Measurements from ENCODE around the gene ERC1.

Gene ERC1

DNA sequence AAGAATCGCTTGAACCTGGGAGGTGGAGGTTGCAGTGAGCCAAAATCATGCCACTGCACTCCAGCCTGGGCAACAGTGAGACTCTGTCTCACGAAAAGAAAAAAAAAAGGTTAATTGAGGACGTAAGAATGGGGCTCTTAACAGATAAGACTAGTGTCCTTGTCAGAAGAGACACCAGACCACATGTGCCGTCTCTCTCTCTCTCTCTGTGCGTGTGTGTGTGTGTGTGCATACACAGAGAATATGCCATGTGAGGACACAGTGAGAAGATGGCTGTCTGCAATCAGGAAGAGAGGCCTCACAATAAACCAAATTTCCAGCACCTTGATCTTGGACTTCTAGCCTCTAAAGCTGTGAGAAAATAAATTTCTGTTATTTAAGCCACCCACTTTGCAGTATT, 11.7 kb upstream of the ERC1 start:
- no peak overlapping the region for H3K4me3 ChIP-seq (ENCODE audit: low read length)
- no peak for DNase-seq (ENCODE audit: low read depth)
- TF ChIP-seq, protein P1, sequence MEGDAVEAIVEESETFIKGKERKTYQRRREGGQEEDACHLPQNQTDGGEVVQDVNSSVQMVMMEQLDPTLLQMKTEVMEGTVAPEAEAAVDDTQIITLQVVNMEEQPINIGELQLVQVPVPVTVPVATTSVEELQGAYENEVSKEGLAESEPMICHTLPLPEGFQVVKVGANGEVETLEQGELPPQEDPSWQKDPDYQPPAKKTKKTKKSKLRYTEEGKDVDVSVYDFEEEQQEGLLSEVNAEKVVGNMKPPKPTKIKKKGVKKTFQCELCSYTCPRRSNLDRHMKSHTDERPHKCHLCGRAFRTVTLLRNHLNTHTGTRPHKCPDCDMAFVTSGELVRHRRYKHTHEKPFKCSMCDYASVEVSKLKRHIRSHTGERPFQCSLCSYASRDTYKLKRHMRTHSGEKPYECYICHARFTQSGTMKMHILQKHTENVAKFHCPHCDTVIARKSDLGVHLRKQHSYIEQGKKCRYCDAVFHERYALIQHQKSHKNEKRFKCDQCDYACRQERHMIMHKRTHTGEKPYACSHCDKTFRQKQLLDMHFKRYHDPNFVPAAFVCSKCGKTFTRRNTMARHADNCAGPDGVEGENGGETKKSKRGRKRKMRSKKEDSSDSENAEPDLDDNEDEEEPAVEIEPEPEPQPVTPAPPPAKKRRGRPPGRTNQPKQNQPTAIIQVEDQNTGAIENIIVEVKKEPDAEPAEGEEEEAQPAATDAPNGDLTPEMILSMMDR (IDR thresholded peaks at IDR 0.05; ENCODE audit: insufficient read depth, low read depth, low read length, missing control alignments), result no peak

DNA sequence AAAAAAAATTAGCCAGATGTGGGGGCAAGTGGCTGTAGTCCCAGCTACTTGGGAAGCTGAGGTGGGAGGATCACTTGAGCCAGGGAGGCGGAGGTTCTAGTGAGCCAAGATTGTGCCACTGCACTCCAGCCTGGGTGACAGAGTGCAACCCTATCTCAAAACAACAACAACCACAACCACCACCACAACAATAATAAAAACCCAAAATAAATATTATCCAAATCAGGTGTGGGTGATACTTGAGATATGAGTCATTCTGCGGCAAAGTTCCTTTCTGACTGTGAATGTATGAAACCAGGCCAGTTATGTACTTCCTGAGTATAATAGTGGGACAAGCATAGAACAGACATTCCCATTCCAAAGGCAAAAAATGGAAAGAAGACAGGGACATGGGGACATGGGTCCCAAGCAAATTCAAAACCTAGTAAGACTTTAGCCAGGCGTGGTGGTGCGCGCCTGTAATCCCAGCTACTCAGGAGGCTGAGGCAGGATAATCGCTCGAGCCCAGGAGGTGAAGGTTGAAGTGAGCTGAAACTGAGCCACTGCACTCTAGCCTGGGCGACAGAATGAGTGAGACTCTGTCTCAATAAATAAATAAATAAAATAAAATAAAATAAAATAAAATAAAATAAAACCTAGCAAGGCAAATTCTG, 9.7 kb upstream of the ERC1 start:
- peak; percentile 65 for DNase-seq (ENCODE audit: low read depth)
- TF ChIP-seq, protein P1 (IDR thresholded peaks at IDR 0.05; ENCODE audit: insufficient read depth, low read depth, low read length, missing control alignments), result no peak
- H3K4me3 ChIP-seq (ENCODE audit: low read length), result no peak overlapping the region

DNA sequence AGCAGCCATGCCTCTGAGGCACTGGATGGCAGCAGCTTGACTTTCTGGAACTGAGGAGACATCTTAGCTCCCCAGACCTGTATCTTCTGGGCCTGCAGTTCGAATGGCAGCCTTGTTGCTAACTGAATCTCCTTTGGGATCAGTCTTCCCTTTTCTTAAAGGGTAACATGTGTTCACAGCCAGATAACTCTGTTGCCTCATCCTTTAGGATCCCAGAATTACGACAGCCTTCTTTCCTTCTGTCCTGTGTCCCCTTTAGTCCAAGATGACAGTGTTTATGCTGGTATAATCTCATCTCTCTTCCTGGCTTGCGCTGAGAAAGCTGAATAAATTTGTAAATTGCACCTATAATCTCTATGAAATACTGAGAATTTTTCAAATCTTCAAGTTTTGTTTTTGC, 9.1 kb upstream of the ERC1 start:
- H3K4me3 ChIP-seq (ENCODE audit: low read length), result no peak overlapping the region
- no peak for DNase-seq (ENCODE audit: low read depth)
- TF ChIP-seq, protein P1 (IDR thresholded peaks at IDR 0.05; ENCODE audit: insufficient read depth, low read depth, low read length, missing control alignments), result no peak

DNA sequence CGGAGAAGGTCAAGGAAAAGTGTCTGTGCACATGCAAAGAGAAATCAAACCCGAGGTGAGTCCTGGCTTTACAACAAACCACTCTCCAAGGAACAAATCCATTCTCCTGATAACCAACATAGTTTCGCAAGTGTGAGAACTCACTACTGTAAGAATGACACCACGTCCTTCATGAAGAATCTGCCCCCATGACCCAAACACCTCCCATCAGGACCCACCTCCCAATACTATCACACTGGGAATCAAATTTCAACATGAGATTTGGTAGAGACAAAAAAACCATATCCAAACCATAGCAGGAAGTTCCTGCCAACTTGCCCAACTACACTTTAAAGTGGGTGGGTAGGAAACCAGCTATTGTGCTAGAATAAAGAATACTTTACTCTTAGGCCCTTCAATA, 2.4 kb upstream of the ERC1 start:
- no peak overlapping the region for H3K4me3 ChIP-seq (ENCODE audit: low read length)
- TF ChIP-seq, protein P1 (IDR thresholded peaks at IDR 0.05; ENCODE audit: insufficient read depth, low read depth, low read length, missing control alignments), result no peak
- DNase-seq (ENCODE audit: low read depth), result no peak

DNA sequence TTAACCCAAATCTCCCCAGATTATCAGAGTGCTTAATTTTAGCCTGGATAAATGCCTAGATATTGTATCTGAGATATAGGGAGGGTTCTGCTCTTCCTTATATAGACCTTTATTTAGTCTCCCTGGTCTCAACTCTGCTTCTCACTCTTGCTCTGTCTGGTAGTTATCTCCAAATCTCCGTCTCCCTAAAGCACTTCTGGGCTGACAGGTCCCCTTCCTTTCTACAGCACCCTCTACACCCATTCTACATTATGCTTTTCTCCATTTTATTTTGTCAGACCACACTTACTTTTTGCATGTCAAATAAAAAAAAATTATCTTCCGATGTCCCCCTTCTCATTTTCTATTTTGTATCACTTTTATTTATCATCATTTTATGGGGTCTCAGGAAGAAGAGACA, 2.0 kb upstream of the ERC1 start:
- TF ChIP-seq, protein P1 (IDR thresholded peaks at IDR 0.05; ENCODE audit: insufficient read depth, low read depth, low read length, missing control alignments), result no peak
- no peak for DNase-seq (ENCODE audit: low read depth)
- no peak overlapping the region for H3K4me3 ChIP-seq (ENCODE audit: low read length)

DNA sequence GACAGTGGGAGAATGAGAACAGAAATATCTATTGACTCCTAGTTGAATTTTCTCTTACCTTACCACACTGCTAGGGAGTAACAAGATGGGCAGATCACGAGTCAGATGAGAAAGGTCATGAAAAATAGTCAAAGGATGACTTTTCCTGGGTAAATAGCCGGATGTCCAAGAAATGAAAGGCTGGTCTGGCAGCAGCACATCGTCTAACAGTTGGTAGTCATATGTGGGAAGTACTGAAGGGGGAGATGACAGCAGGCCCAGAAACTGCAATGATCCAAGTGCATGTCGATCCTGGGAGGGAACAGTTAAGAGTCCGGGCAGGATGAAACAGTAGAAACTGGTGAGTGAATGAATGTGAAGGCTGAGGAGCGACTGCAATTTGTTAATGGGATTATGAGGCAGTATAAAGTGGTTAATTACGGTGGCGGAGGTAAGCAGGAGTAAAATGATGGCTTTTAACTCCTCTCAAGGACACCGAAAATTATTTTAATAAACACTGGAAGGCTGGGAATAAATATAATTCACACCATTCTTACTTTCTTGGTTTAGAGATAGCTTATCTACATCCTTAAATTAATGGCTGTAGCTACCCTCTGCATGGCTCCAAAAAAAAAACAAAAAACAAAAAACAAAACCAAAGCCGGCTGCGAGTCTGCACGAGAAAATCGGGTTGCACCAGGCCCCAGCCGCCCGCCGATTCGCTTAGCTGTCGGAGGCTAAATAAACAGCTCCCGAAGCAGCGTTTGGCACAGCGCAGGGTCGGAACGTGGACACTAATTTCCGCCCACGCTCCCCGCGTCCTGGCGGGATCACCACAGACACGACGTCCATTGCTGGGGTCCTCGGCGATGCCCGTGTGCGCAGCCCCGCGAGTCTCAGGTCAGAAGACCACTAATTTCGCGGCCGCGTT, 1.0 kb upstream of the ERC1 start:
- peak overlapping the region; percentile 71 for H3K4me3 ChIP-seq (ENCODE audit: low read length)
- TF ChIP-seq, protein P1 (IDR thresholded peaks at IDR 0.05; ENCODE audit: insufficient read depth, low read depth, low read length, missing control alignments), result no peak
- DNase-seq (ENCODE audit: low read depth), result peak; percentile 60
